SK-N-SH (cell line): Measurements from ENCODE around the gene PLCL2. TPM values are rescaled to one million over a fixed set of nuclear protein-coding genes. Genes with fewer than 3 reads are reported as not detected.

Source experiments
- CTCF ChIA-PET: fragments of 300-600, 350-600 bp; formaldehyde crosslinking; extraction: SDS; loops from one replicate; lab custom pipeline; 2021; lab: Yijun Ruan, JAX
- POLR2A ChIA-PET: fragments of 350-600 bp; sonication (Branson Sonifier 250); formaldehyde crosslinking; extraction: SDS; loops from one replicate; lab custom pipeline; 2020; ENCODE audit warnings: antibody characterized with exemption, inconsistent platforms; lab: Yijun Ruan, JAX
- DNase-seq: peaks from one replicate; pipeline ENCODE4 v3.0.0; 2012
- H2AFZ ChIP-seq: fragments of 200-600 bp; sonication (generic); 2 replicates; pipeline ENCODE4 v1.8.1; 2016; ENCODE audit warnings: antibody characterized with exemption, mild to moderate bottlenecking, low read depth
- H3F3A ChIP-seq: fragments of 200-600 bp; sonication (generic); replicated peaks from 2 replicates; pipeline ENCODE3; 2016; ENCODE audit warnings: antibody characterized with exemption, mild to moderate bottlenecking; ENCODE audit not compliant: insufficient read depth
- H3K27ac ChIP-seq, 2 experiments: fragments of 200-500 bp in 1 of 2; fragments of 200-600 bp in 1 of 2; sonication (Bioruptor generic) in 1 of 2; sonication (generic), shearing (Covaris generic) in 1 of 2; 2 replicates each; pipeline versions ENCODE4 v1.5.1 to v1.6.1; 2014 to 2016; ENCODE audit warnings: low read depth in 2 of 2, inconsistent platforms in 1 of 2, low read length in 1 of 2, mild to moderate bottlenecking in 1 of 2, mixed read lengths in 1 of 2
- H3K27me3 ChIP-seq: fragments of 200-600 bp; sonication (generic), shearing (Covaris generic); 2 replicates; pipeline ENCODE4 v1.6.1; 2016; ENCODE audit warnings: mixed run types; ENCODE audit not compliant: insufficient read depth
- H3K36me3 ChIP-seq, 2 experiments: fragments of 200-500 bp in 1 of 2; fragments of 200-600 bp in 1 of 2; sonication (Bioruptor generic) in 1 of 2; sonication (generic) in 1 of 2; replicated peaks in 1 of 2; 2 replicates each; pipeline versions ENCODE3 to v1.5.1; 2014 to 2016; ENCODE audit warnings: low read length in 1 of 2, mild to moderate bottlenecking in 1 of 2; ENCODE audit not compliant: insufficient read depth in 2 of 2, control insufficient read depth in 1 of 2
- H3K4me1 ChIP-seq, 2 experiments: fragments of 200-500 bp in 1 of 2; fragments of 200-600 bp in 1 of 2; sonication (Bioruptor generic) in 1 of 2; sonication (generic), shearing (Covaris generic) in 1 of 2; 2 replicates each; pipeline versions ENCODE4 v1.5.1 to v1.6.1; 2014 to 2016; ENCODE audit warnings: low read depth in 1 of 2, low read length in 1 of 2, mixed run types in 1 of 2; ENCODE audit not compliant: insufficient read depth in 2 of 2, control insufficient read depth in 1 of 2
- H3K4me2 ChIP-seq: fragments of 200-600 bp; sonication (generic), shearing (Covaris generic); 2 replicates; pipeline ENCODE4 v1.6.1; 2017; ENCODE audit warnings: mixed run types
- H3K4me3 ChIP-seq, 2 experiments: fragments of 200-500 bp in 1 of 2; fragments of 200-600 bp in 1 of 2; sonication (Bioruptor generic) in 1 of 2; sonication (generic), shearing (Covaris generic) in 1 of 2; 2 replicates each; pipeline versions ENCODE4 v1.5.1 to v1.8.1; 2014 to 2016; ENCODE audit warnings: low read depth in 2 of 2, inconsistent platforms in 1 of 2, low read length in 1 of 2, mild to moderate bottlenecking in 1 of 2, mixed read lengths in 1 of 2, moderate library complexity in 1 of 2
- H3K79me2 ChIP-seq: fragments of 200-600 bp; sonication (generic); 2 replicates; pipeline ENCODE4 v1.8.1; 2017; ENCODE audit warnings: mild to moderate bottlenecking; ENCODE audit not compliant: insufficient read depth
- H3K9ac ChIP-seq: fragments of 200-600 bp; sonication (generic); 2 replicates; pipeline ENCODE4 v1.6.1; 2017; ENCODE audit warnings: mixed run types
- H3K9me2 ChIP-seq: fragments of 200-600 bp; sonication (generic); 2 replicates; pipeline ENCODE4 v1.6.1; 2017; ENCODE audit warnings: mixed run types
- H3K9me3 ChIP-seq: fragments of 200-600 bp; sonication (generic); 2 replicates; pipeline ENCODE4 v1.6.1; 2017; ENCODE audit warnings: mixed run types, mild to moderate bottlenecking, moderate library complexity
- H4K20me1 ChIP-seq: fragments of 200-600 bp; sonication (generic); 2 replicates; pipeline ENCODE4 v1.6.1; 2017; ENCODE audit warnings: mild to moderate bottlenecking, mixed run types; ENCODE audit not compliant: insufficient read depth
- EZH2phosphoT487 ChIP-seq: fragments of 200-600 bp; sonication (generic); IDR thresholded peaks from 2 replicates; pipeline ENCODE4 v1.6.1; 2017; ENCODE audit warnings: low read depth, mixed run types, mild to moderate bottlenecking, antibody characterized with exemption, moderate library complexity, borderline replicate concordance
- FOSL2 ChIP-seq: IDR thresholded peaks from 2 replicates; pipeline ENCODE4 v1.4.0; 2012; ENCODE audit warnings: low read depth, mild to moderate bottlenecking, moderate library complexity, borderline replicate concordance
- FOXJ3 ChIP-seq: sonication (generic); formaldehyde crosslinking; IDR thresholded peaks from 2 replicates; pipeline ENCODE4 v1.5.1; 2020; ENCODE audit warnings: mild to moderate bottlenecking, missing genetic modification reagents
- FOXM1 ChIP-seq: IDR thresholded peaks from 2 replicates; pipeline ENCODE4 v1.4.0; 2012; ENCODE audit warnings: low read depth, mild to moderate bottlenecking
- GABPA ChIP-seq: IDR thresholded peaks from 2 replicates; pipeline ENCODE4 v1.4.0; 2012; ENCODE audit warnings: low read depth, mild to moderate bottlenecking
- MAX ChIP-seq: IDR thresholded peaks from 2 replicates; pipeline ENCODE4 v1.4.0; 2012; ENCODE audit warnings: low read depth
- NRF1 ChIP-seq: IDR thresholded peaks from 2 replicates; pipeline ENCODE4 v1.6.1; 2012; ENCODE audit warnings: low read depth, mild to moderate bottlenecking, low read length
- PBX3 ChIP-seq: IDR thresholded peaks from 2 replicates; pipeline ENCODE4; 2012
- RCOR1 ChIP-seq: fragments of 150-350 bp; IDR thresholded peaks from 2 replicates; pipeline ENCODE4 v1.6.1; 2017; ENCODE audit warnings: antibody characterized with exemption, low read length
- REST ChIP-seq: IDR thresholded peaks from 2 replicates; pipeline ENCODE4 v1.6.1; 2012; ENCODE audit warnings: mild to moderate bottlenecking, low read depth, low read length, moderate library complexity
- SIN3A ChIP-seq: IDR thresholded peaks from 2 replicates; pipeline ENCODE4 v1.6.1; 2012; ENCODE audit warnings: low read depth, mild to moderate bottlenecking, low read length, moderate library complexity, borderline replicate concordance
- TEAD4 ChIP-seq: IDR thresholded peaks from 2 replicates; pipeline ENCODE4 v1.4.0; 2012; ENCODE audit warnings: mild to moderate bottlenecking, borderline replicate concordance; ENCODE audit not compliant: insufficient read depth
- YY1 ChIP-seq: IDR thresholded peaks from 2 replicates; pipeline ENCODE4 v1.4.0; 2012; ENCODE audit warnings: low read depth, mild to moderate bottlenecking
- WGBS: methylation state at CpG from one replicate; pipeline ENCODE4 v1.1.6; 2017; ENCODE audit warnings: low lambda C conversion rate; 5-methylcytosine and 5-hydroxymethylcytosine counted together
- polyA plus RNA-seq, 3 experiments: library from polyadenylated mRNA; depleted of rRNA; stranded (reverse); fragments of >200 nt; gene quantifications; 2 replicates each; pipeline ENCODE4 v1.2.3, GENCODE V29; 2012
- TF ChIP-seq, protein P1 (sequence below): fragments of 200-600 bp; sonication (generic); IDR thresholded peaks from 2 replicates; pipeline ENCODE4 v1.6.1; 2017; ENCODE audit warnings: antibody characterized with exemption, mild to moderate bottlenecking, moderate library complexity
- TF ChIP-seq, protein P2 (sequence below): IDR thresholded peaks from 2 replicates; pipeline ENCODE4 v1.4.0; 2012; ENCODE audit warnings: low read depth, borderline replicate concordance

PLCL2 gene
- polyA plus RNA-seq, 1 of the 3 experiments (the other 2 are of a cell fraction): 0.85 TPM

GRCh38 chr3:17130956-17131355 is 246.2 kb downstream of the PLCL2 start:
- TF ChIP-seq RCOR1 (no peak), MAX (no peak), FOSL2 (no peak)
- TF ChIP-seq, protein P1, sequence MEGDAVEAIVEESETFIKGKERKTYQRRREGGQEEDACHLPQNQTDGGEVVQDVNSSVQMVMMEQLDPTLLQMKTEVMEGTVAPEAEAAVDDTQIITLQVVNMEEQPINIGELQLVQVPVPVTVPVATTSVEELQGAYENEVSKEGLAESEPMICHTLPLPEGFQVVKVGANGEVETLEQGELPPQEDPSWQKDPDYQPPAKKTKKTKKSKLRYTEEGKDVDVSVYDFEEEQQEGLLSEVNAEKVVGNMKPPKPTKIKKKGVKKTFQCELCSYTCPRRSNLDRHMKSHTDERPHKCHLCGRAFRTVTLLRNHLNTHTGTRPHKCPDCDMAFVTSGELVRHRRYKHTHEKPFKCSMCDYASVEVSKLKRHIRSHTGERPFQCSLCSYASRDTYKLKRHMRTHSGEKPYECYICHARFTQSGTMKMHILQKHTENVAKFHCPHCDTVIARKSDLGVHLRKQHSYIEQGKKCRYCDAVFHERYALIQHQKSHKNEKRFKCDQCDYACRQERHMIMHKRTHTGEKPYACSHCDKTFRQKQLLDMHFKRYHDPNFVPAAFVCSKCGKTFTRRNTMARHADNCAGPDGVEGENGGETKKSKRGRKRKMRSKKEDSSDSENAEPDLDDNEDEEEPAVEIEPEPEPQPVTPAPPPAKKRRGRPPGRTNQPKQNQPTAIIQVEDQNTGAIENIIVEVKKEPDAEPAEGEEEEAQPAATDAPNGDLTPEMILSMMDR: no peak
- no peak overlapping the region for H3K4me2 ChIP-seq
- ChIA-PET CTCF (no interaction called here), POLR2A (no interaction called here)
- no peak overlapping the region for H3K9ac ChIP-seq
- no peak overlapping the region for H3K4me3 ChIP-seq
- H3K27ac ChIP-seq: no peak overlapping the region
- no peaks in the 10 kb centered on the region for H3K9me3 ChIP-seq
- no peaks in the 10 kb centered on the region for H3F3A ChIP-seq
- H4K20me1 ChIP-seq: no peaks in the 10 kb centered on the region
- WGBS: 28% methylated on average over 3 of the region's 3 CpGs
- H3K36me3 ChIP-seq: no peaks in the 10 kb centered on the region
- no peak for DNase-seq
- no peaks in the 10 kb centered on the region for H3K4me1 ChIP-seq
- H3K27me3 ChIP-seq: no peaks in the 10 kb centered on the region
- H3K9me2 ChIP-seq: no peaks in the 10 kb centered on the region
- no peak overlapping the region for H2AFZ ChIP-seq
- H3K79me2 ChIP-seq: no peaks in the 10 kb centered on the region

DNA sequence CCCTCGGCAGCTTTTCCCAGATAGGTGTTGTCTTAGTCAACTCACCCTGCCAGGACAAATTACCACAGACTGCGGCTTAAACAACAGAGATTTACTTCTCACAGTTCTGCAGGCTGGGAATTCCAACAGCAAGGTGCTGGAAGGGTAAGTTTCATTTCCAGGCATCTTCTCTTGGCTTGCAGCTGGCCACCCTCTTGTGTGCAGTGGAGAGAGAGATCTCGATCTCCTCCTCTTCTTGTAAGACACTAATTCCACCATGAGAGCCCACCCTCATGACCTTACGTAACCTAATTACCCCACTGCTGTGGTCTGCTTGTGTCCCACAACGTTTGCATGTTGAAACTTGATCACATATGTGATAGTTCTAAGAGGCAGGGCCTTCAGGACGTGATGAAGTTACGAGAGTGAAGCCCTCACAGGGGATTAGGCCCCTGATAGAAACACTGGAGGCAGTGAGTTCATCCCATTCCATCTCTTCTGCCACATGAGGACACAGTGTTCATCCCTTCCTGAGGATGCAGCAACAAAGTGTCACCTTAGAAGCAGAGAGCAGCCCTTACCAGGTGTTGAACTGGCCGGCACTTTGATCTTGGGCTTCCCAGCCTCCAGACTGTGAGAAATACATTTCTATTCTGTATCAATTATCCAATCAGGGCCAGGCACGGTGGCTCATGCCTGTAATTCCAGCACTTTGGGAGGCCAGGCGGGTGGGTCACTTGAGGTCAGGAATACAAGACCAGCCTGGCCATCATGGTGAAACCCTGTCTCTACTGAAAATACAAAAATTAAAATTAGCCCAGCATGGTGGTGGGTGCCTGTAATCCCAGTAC is 247.7 kb downstream of the PLCL2 start:
- WGBS: 53% methylated on average over 10 of the region's 10 CpGs
- Histone ChIP-seq H3K4me1 (no peaks in the 10 kb centered on the region), H3K27me3 (no peaks in the 10 kb centered on the region), H3K4me2 (no peak overlapping the region), H3K27ac (no peak overlapping the region), H3K9me3 (no peaks in the 10 kb centered on the region), H4K20me1 (no peaks in the 10 kb centered on the region), H3K9ac (no peak overlapping the region), H2AFZ (no peak overlapping the region), H3F3A (no peaks in the 10 kb centered on the region), H3K36me3 (no peaks in the 10 kb centered on the region), H3K79me2 (no peaks in the 10 kb centered on the region), H3K9me2 (no peaks in the 10 kb centered on the region), H3K4me3 (no peak overlapping the region)
- no peak for DNase-seq
- CTCF ChIA-PET: no interaction called here
- POLR2A ChIA-PET: no interaction called here
- TF ChIP-seq, protein P2, sequence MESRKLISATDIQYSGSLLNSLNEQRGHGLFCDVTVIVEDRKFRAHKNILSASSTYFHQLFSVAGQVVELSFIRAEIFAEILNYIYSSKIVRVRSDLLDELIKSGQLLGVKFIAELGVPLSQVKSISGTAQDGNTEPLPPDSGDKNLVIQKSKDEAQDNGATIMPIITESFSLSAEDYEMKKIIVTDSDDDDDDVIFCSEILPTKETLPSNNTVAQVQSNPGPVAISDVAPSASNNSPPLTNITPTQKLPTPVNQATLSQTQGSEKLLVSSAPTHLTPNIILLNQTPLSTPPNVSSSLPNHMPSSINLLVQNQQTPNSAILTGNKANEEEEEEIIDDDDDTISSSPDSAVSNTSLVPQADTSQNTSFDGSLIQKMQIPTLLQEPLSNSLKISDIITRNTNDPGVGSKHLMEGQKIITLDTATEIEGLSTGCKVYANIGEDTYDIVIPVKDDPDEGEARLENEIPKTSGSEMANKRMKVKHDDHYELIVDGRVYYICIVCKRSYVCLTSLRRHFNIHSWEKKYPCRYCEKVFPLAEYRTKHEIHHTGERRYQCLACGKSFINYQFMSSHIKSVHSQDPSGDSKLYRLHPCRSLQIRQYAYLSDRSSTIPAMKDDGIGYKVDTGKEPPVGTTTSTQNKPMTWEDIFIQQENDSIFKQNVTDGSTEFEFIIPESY: no peak
- TF ChIP-seq TEAD4: no peak
- TF ChIP-seq YY1: no peak
- no peak for TF ChIP-seq SIN3A
- TF ChIP-seq GABPA: no peak
- TF ChIP-seq EZH2phosphoT487: no peak
- TF ChIP-seq FOXJ3 (CRISPR knock-in tag): no peak
- TF ChIP-seq PBX3: no peak
- no peak for TF ChIP-seq RCOR1
- no peak for TF ChIP-seq FOXM1
- no peak for TF ChIP-seq NRF1
- TF ChIP-seq REST: no peak
